Germinal center (tissue), 1 donor: ENCODE measurements around the gene HNRNPDL.
"Not testable (repeated sequence)": the region's sequence is repeated elsewhere in the genome, so short reads cannot be mapped to it uniquely, and the experiment has no call there.

Experiments
- DNase-seq: peaks from one replicate; pipeline ENCODE4 v3.0.0; 2012; ENCODE audit warnings: mixed read lengths, low spot score

The HNRNPDL gene

DNA sequence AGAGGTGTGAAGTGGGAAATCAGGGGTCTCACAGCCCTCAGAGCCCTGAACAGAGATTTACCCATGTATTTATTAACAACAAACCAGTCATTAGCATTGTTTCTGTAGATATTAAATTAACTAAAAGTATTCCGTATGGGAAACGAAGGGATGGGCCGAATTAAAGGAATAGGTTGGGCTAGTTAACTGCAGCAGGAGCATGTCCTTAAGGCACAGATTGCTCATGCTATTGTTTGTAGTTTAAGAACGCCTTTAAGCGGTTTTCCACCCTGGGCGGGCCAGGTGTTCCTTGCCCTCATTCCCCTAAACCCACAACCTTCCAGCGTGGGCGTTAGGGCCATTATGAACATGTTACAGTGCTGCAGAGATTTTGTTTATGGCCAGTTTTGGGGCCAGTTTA lies 44.0 kb downstream of the HNRNPDL start:
- not testable (repeated sequence) for DNase-seq

DNA sequence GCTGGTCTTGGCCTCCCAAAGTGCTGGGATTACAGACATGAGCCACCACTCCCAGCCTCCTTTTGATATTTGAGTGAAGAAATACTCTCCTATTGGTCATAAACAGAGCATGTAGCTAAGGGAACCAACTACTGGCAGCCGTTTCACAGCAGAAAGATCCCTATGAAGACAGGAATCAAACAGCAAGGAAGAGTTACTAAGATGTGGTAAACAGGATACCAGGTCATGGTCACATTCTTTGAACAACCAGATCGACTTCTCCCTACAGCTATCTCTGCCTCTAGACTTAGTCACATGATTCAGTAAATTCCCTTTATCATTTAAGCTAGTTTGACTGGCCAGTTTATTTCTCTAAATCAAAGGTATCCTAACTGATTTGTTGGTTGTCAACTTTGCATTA lies 47.5 kb downstream of the HNRNPDL start:
- no peak for DNase-seq

DNA sequence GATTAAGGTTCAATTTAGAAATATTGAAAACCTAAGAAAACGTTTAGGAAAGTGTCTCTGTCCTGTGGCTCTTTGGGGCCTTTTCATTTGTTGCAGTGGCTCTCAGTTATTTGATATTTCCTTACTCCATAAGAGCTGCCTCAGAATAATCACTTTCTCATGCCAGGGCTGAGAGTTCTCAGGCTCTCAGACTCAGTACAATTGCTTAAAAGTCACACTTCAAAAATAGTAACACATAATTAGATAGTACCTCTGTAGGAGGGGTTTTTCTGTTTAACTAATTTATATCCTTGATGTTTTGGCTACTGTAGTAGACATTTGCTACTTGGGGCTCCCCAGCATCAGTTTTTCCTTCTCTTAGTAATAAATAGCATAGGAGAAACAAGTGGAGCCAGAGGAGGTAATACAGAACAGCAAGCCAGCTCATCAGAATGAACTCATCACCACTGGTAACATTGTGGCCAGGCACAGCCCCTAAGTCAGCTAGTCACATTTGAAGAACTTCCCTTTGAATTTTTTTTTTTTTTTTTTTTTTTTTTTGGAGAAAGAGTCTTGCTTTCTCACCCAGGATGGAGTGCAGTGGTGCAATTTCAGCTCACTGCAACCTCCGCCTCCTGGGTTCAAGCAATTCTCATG lies 48.5 kb downstream of the HNRNPDL start:
- no peak for DNase-seq

DNA sequence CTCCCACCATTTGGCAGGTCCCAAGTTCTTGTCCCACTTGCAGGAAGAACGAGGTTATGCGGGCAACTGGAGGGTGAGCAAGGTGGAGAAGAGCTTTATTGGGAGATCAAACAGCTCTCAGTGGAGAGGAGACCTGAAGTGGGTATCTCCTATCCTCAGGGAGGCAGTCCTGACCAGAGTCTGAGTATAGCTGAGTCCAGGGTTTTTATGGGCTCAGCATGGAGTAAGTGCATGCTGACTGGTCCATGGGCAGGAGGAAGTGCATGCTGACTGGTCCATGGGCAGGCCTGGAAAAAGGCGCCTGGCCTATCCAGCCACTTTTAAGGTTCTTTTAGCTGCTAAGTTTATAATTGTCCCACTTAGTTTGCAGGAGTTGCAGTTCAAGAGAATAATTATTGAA lies 49.0 kb downstream of the HNRNPDL start:
- DNase-seq, result no peak

DNA sequence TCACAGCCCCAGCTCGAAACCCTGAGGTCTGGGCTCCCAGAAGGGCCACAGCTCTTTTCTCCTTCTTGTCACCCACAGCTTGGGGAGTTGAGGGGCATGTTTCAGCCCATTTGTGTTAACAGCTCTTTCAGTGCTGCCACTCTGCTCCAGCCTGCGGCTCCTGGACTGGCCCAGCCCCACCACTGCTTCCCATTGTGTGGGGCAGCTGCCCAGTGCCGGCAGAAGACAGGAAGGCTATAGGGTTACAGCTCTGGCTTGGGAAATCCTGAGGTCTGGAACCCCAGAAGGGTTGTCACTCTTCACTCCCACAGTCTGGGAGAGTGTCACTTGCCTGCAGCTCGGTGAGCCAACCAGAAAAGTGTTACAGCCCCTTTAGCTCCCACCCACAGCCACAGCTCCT lies 49.4 kb downstream of the HNRNPDL start:
- no peak for DNase-seq

DNA sequence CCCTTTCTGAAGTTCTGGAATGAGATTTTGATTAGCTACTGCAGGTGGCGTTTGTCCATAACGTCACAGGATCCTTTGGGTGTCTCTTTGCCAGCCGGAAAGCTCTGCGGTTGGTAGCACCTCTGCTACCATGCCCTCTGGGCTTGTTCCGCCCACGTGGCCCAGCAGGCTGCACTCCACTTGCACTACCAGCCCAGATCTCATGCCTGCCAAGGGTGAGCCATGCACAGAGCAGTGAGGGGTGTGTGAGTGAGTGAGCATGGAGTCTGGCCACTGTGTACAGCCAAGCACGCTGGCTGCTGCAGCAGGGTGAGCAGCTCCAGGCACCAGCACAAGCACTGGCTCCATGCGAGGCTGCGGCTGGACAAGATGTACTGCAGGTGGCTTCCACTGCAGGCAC lies 49.9 kb downstream of the HNRNPDL start:
- DNase-seq, result no peak

DNA sequence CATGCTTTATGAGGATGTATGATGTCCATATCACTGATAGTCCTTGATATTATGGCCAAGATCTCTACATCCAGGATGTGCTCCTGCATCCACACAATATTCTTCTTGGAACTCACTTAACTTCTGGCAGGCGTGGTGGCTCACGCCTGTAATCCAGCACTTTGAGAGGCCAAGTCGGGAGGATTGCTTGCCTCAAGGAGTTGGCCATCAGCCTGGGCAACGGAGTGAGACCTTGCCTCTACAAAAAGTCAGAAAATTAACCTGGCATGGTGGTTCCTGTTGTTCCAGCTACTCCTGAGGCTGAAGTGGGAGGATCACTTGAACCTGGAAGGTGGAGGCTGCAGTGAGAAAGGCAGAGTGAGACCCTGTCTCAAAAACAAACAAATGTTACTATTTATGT lies 54.2 kb downstream of the HNRNPDL start:
- DNase-seq, result no peak

DNA sequence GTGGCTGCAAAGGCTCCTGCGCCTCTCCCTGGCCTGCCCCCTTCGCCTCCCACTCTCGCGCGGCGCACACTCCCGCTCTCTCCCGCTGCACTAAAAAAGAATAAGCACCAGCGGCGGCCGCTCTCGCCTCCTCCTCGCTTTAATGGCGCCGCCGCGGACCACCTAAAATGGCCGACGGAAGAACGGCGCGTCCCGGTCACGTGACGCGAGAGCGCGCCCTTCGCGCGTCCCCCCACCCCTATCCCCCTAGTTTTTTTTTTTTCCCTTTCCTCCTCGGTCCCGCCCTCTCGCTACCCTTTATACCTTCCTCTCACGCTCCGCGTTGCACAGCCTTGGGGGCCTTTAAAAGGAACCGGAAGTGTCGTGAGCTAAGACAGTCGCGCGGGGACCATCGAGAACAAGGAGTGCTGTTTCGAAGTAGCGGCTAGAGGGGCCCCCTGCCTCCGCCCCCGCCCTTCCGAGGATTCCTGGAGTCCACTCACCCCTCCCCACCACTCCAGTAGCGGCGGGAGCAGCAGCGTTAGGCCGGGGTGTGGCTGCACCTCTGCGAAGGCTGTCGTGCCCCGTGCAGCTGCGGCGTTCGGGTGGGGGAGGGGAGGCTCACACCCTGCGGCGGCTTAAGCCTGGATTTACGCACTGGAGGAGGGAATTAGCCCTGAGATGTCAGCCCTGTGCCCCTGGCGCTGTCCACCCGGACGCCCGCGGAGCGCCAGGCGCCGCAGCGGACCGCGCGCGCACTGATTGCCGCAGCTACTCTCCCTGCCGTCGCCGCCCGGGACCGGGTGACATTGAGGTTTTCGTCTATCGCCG lies 56.2 kb downstream of the HNRNPDL start, which contains the start of gene HNRNPD:
HNRNPD (minus strand) TSS at position 176 of the 810 bp plus-strand sequence. CDS start 313 bp downstream, outside the sequence.
- DNase-seq, result peak; percentile 95

DNA sequence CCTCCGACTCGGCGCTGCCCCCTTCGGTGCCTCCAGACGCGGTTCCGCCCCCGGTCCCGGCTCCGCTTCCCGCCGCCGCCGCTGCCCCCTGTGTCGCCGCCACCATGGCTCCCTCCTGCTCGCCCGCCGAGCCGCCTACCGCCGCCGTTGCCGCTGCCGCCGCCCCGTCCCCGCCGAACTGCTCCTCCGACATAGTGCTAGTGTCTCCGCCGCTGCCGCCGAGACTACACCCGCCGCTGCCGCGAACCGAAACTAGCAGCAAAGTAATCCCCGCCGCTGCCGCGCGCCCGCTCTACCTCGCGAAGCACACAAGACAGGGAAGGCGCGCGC lies 56.8 kb downstream of the HNRNPDL start:
- peak; percentile 32 for DNase-seq
